ENCODE results near the gene ZNF22.

The ZNF22 gene

DNA sequence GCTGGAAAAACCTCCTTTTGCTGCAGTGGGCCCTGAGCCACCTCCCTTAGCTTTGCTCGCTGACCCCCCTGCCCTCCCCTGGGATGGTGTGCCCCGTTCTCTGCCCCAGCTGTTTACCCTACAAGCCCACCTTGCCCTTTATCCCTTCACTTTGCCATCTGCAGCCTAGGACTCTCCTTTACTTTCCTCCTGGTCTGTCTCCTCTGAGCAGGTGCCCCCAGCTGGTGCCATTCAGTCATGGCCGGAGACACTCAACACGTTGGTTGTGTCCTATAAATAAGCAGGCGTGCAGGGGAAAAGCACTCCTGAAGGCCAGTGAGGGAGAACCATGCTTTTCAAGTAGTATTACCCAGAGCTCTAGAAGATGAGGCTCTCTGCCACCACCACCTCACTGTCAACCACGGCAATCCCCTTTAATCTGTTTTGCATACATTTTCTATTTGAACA is 35.0 kb upstream of the ZNF22 start:
- DNase-seq: no peak

DNA sequence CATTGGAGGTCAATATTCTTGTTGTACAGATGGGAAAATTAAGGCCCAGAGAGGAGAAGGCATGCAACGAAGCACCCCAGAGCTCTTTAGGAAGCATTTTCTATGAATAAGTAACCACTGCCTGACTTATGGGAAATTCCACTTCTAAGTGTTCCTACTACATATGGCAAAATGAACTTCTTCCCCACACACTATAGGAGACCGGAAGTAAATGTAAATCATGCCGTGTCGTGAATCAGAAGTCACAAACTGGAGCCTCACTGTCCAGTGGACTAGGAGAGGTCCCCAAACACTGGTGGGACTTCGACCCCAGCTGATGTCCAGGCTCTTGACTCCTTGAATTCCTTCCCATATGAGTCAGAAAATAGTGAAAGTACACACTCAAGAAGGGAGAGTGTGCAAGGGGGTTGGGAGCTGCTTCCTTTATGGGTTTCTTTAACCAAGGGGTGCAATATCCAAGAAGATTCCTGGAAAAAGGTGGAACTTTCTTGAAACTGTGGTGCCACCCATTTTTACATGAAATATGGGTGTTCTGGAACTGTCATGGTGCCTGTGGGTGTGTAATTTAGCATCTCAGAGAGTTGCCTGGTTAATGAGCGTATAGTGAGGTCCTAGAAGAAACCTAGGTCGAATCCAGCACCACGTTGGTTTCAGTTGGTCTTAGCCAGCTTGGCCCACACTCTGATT is 34.5 kb upstream of the ZNF22 start:
- no peak for DNase-seq

- DNase-seq: no peak
Measured at GRCh38 chr10:44966816-44967509, 33.8 kb upstream of the ZNF22 start.

DNA sequence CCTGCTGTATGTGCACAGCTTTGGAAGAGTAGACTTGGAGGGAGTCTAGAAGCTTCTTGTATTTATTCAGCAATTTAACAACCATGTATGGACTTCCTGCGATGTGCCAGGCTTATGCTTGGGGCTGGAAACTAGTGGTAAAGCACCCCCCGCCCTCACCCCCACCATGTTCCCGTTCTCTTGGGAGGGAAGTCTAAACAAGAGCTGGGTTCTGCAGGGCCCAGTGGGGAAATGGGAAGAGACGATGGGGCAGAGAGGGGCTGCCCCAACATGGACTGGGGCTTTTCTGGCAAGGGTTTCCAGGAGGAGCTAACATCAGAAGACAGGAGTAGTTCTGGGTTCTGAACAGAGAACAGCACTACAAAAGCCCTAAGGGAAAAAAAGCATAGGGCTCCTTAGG is 33.1 kb upstream of the ZNF22 start:
- DNase-seq: no peak

- no peak for DNase-seq
Measured at GRCh38 chr10:44968091-44968490, 32.6 kb upstream of the ZNF22 start.

DNA sequence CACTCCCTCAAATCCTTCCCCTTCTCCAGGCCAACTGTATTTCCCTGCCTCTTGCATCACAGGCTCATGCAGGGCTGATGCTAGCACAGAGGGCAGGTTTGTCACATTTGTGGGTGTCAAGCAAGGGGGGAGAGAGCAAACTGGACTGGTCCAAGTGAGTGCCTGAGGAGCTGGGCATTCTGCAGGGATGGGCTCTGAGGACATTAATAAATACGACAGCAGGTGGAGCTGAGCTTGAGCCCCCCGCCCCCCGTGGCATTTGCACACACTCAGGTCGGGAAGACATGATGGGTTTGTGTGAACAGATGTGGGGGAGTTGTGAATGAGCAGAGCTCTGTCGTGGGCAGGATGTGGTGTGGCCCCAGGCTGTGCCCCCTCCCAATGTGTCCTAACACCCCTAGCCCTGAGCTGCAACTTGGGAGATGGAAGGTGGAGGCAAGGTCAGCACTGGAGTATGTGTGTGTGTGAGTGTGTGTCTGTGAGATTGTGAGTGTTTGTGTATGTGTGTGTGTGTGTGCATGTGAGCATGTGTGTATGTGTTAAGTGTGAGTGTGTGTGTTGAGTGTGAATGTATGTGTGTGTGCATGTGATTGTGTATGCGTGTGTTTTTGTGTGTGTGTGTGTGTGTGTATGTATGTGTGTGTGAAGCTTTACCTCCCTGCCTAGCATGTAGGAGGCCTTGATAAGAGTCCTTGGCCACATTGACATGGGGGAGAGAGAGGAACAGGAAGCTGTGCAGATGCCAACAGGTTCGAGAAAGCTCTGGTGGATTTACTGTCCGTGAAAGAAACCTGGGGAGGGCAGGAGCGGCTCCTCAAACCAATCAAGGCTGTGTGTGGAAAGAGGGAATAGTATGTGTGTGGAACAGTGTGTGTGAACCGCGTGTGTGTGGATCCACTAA is 32.0 kb upstream of the ZNF22 start:
- no peak for DNase-seq

GRCh38 chr10:44969854-44970253 is 30.9 kb upstream of the ZNF22 start:
- DNase-seq: no peak

DNA sequence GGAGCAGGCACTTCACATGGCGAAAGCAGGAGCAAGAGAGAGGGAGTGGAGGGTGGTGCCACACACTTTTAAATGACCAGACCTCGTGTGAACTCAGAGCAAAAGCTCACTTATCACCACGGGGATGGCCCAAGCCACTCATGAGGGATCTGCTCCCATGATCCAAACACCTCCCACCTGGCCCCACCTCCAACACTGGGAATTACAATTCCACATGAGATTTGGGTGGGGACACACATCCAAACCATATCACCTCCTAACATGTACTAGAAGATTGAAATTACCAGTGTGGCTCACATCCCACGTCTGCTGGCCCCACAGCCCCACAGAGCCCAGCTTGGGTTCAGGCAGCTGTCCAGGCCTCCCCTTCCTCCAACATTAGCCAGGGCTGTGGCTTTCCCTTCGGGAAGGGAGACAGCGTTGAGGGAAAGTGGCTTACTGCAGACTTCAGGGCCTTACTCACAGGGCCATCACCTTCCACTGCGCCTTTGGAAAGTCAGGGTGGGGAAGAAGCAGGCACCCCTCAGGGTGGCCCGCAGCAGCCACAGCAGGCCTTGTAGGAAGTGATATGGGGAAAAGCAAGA is 29.8 kb upstream of the ZNF22 start:
- no peak for DNase-seq

- no peak for DNase-seq
Measured at GRCh38 chr10:44971434-44971833, 29.3 kb upstream of the ZNF22 start.

DNA sequence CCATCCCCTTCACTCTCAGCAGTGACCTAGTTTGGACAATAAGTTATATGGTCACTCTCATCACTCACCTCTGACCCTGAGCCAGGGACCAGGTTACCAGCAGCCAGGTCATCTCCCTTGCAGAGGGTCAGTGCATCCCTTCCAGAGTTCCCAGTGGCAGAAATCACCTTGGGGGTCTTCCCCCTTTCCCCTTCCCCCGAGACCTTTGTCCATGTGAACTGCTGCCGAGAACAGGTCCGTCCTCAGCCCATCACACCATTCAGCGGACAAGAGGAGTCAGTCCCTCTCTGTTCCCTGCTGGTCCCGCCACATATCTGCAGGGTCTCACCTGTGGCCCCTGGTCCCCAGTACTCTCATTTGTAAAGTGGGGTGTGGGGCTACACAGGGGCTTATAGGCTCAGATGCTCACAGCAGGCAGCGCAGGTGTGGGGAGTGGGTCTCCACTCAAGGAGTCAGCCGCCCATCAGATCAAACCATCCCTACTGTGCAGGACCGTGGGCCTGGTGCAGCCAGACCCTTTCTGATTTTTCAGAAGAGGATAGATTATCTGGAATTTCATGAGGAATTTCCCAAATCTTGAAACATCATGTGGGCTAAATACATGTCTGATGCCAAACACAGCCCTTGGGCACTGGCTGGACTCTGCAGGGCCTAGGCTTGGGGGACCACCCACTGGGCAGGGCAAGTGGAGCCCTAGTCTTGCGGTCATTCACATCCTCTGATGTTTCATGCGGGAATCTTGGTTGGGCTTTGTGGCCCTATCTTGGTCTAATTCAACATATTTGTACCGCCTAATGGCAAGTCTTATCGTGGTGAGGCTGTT is 28.6 kb upstream of the ZNF22 start:
- no peak for DNase-seq

DNA sequence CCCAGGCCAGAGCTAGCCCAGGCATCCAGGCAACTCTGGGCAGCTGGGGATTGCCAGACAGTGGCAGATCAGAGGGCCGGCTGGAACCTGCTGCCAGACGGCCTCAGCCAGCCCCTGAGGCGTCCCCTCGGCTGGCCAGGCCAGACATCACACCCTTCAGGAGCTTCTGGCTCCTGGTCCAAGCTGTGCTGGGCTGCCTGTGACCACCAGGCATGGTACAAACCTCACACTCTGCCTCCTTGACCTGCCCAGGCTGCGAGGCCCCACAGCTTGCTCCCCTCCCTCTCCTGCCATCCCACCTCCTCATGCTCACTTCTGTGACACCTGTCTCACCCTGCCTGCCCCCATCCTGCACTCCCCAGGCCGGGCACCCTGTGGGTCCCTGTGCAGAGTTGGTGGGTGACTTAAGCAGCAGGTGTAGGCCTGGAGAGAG is 27.8 kb upstream of the ZNF22 start:
- no peak for DNase-seq

- no peak for DNase-seq
Measured at GRCh38 chr10:44973323-44974081, 27.2 kb upstream of the ZNF22 start.

GRCh38 chr10:44974082-44974627 is 26.6 kb upstream of the ZNF22 start:
- no peak for DNase-seq

DNA sequence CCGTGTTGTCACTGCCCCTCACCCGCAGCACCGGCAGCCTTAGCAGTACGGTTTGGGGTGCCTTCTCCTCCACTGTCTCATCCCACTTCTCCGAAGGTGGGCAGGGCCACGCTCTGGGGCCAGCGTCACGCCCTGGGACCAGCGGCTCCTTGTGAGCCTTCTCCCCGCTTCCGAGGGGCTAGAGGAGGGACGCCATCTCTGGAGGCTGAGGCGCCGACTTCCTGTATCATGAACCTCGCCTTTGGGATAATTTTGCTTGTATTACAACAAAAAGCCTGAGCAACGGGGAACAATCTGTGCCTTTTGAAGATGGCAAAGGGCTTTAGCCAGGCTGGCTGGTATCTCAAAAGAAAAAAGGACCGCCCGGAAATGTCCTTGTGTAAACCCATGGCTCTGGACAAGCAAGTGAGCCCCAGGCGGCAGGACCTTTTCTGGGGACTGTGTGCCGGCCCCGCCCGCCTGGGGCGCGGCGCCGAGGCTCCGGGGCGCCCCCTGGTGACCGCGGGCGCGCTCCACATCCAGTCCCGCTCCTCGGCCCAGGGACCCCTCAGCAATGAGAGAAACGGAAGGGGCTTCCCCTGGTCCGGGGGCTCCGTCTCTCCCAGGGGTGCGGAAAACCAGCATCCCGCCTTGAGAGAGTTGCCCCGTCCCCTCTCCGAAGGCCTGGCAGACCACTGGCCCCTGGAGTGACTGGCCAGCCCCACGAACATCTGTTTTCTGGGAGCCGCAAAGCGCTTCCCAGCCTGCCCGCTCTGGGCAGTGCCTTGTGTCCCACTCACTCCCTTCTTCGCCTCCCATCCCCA is 25.9 kb upstream of the ZNF22 start:
- peak; percentile 59 for DNase-seq

DNA sequence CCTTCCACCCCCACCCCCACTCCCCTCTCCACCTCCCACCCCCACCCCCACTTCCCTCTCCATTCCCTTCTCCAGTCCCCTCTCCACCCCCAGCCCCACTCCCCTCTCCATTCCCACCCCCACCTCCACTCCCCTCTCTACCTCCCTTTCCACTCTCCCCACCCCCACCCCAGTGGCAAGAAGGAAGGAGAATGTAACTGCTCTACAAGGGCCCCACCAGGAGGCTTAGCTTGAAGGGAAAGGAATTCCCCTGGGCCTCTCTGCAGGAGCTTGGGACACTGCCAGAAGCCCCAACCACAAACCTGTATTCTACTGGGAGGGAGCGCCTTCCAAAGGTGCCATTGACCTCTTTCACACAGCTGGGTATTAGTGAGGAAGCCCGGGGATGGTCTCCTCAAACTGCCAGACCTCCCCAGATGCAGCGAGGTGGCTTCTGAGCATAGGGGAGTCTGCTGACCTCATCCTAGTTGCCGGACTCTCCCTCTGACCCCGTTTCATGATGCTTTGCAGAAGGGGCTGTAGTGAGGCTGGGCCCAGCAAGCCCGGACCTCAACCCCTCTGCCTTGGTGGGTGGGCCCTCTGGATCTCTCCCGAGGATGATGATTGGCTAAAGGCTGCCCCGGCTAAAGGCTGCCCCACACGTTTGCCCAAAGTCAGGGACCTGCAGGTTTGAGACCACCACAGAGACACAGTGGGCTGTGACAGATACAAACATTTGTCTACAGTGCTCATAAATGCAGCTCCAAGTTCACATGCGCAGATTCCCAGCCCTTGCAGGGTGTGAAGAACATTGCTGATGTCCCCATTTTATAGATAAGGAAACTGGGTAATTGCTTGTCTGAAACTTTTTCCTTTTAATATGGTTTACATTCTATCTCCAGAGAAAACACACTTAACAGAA is 25.0 kb upstream of the ZNF22 start:
- peak; percentile 71 for DNase-seq

- no peak for DNase-seq
Measured at GRCh38 chr10:44976352-44977198, 24.1 kb upstream of the ZNF22 start.

DNA sequence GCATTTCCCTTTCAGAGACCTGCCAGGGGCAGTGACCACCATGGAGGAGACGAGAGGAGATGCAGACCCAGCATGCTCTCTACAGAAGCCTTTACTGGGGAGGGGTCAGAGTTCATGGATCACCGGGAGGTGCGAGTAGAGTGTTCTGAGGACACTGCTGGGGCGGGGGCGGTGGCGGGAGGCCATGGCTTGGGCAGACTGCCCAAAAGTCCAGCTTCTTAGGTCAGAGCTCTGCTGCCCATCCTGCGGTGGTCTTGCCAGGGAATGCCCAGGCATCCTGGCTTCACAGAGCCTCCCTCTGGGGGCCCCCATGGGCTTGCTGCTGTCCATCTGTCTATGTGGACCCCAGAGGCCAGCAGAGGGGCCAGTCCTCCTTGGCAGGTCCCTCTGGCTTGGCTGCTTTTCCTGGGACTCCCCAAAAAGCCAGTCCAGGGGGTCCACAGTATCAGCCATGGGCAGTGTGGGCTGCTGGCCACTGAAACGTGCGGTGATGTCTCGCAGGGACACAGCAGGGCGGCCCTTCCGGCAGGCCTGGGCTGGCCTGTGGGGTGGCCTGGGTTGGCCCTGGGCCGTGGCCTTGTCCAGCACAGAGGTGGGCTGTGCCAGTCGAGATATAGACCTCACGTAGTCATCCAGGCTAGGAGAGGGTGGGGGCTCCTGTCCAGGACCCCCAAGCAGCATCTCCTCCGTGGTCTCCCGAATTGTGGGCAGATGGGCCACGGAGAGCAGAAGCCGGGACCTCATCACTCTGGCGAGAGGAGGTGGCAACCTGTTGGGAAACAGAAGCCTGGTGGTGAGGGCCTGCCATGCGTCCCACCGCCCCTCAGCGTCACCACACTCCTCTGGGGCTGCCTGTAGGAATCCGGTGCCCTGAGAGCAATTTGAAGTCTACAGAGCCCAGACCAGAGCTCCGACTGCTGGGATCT is 23.2 kb upstream of the ZNF22 start:
- DNase-seq: no peak

All from fibroblast of skin of right quadriceps (primary cell).